ENCODE results near the gene F2RL1. TPM values are rescaled to one million over a fixed set of nuclear protein-coding genes. Genes with fewer than 3 reads are reported as not detected.

Gene F2RL1
- total and polyA plus RNA-seq, 2 experiments from 2014 or later: 15.3 to 32.1 TPM

GRCh38 chr5:76816110-76816831 is 2.6 kb upstream of the F2RL1 start (continued):
- TF ChIP-seq CTCF (conservative IDR thresholded peaks at IDR 0.05; ENCODE audit: low read depth in 2 of 2) (no peak), EZH2 (IDR thresholded peaks at IDR 0.05; ENCODE audit: low read depth, unreplicated experiment) (no peak), JUNB (IDR thresholded peaks at IDR 0.05; ENCODE audit: unreplicated experiment) (no peak), ZNF331 (CRISPR knock-in tag; IDR thresholded peaks at IDR 0.05; ENCODE audit: low read depth) (no peak), NANOG (IDR thresholded peaks at IDR 0.05; ENCODE audit: borderline replicate concordance) (no peak), REST (IDR thresholded peaks at IDR 0.05; ENCODE audit: unreplicated experiment) (no peak), EZH2phosphoT487 (IDR thresholded peaks at IDR 0.05; ENCODE audit: unreplicated experiment) (no peak)

GRCh38 chr5:76819851-76820525 is 1.2 kb downstream of the F2RL1 start:
- no peaks in the 10 kb centered on the region for H3K9me3 Mint-ChIP-seq
- peak overlapping the region; percentile 90 for H3K4me3 Mint-ChIP-seq
- H3K27ac Mint-ChIP-seq: peak overlapping the region; percentile 56; the same call in 1 of the 2 replicates
- H3K27me3 ChIP-seq (ENCODE audit: insufficient read depth): peaks cover 33% of the 10 kb centered on the region
- no peak overlapping the region for H3K27ac ChIP-seq (ENCODE audit: low read depth)
- H3K9me2 ChIP-seq (ENCODE audit: insufficient read depth): no peaks in the 10 kb centered on the region
- H3K4me1 ChIP-seq (ENCODE audit: insufficient read depth): peaks cover 17% of the 10 kb centered on the region
- DNase-seq (ENCODE audit: low spot score) (peak; percentile 43), ATAC-seq (peak; percentile 10)
- peaks cover 51% of the 10 kb centered on the region for H3K79me2 ChIP-seq (replicated peaks; ENCODE audit: insufficient read depth)
- peak overlapping the region; percentile 81 for H3K4me2 ChIP-seq
- H3K36me3 ChIP-seq (ENCODE audit: insufficient read depth): no peaks in the 10 kb centered on the region
- H3K27me3 Mint-ChIP-seq (ENCODE audit: insufficient read depth, low read depth, poor library complexity): peaks cover 23% of the 10 kb centered on the region
- peaks cover 5% of the 10 kb centered on the region; the same call in 1 of the 2 replicates for H3F3A ChIP-seq (replicated peaks; ENCODE audit: low read depth)
- peaks cover 22% of the 10 kb centered on the region for H3K4me1 Mint-ChIP-seq
- peak overlapping the region; percentile 98 for H3K4me3 ChIP-seq
- peak overlapping the region; percentile 72 for H2AFZ ChIP-seq
- peaks cover 4% of the 10 kb centered on the region for H4K20me1 ChIP-seq (replicated peaks; ENCODE audit: insufficient read depth)
- no peaks in the 10 kb centered on the region; the same call in 1 of the 3 replicates for H3K36me3 Mint-ChIP-seq (ENCODE audit: low read depth)
- TF ChIP-seq EZH2phosphoT487 (IDR thresholded peaks at IDR 0.05; ENCODE audit: unreplicated experiment) (no peak), REST (IDR thresholded peaks at IDR 0.05; ENCODE audit: unreplicated experiment) (no peak), ZNF114 (CRISPR knock-in tag; IDR thresholded peaks at IDR 0.05) (no peak), NANOG (IDR thresholded peaks at IDR 0.05; ENCODE audit: borderline replicate concordance) (no peak), EZH2 (IDR thresholded peaks at IDR 0.05; ENCODE audit: low read depth, unreplicated experiment) (peak; percentile 15)
